Lung (tissue), 12 donors: ENCODE data around the gene DIRAS1. TPM values are rescaled to one million over a fixed set of nuclear protein-coding genes. Genes with fewer than 3 reads are reported as not detected.
"Not testable (repeated sequence)": the region's sequence is repeated elsewhere in the genome, so short reads cannot be mapped to it uniquely, and the experiment has no call there.

Experiments
- ATAC-seq: fragments of 200-7000 bp; cut with Tn5 transposase; one replicate; pipeline ENCODE4 v1.9.1; 2020; ENCODE audit warnings: moderate number of reproducible peaks; ENCODE audit not compliant: insufficient read depth, low FRiP score
- DNase-seq, 3 donors: peaks; one replicate each; pipeline ENCODE4 v3.0.0-alpha.2; 2013 to 2017
- H3K27ac ChIP-seq, 2 donors: one replicate each; pipeline ENCODE4 v1.5.1; 2013; ENCODE audit warnings: mild to moderate bottlenecking in 2 of 2, moderate library complexity in 2 of 2, control low read depth in 1 of 2, inconsistent platforms in 1 of 2, low read depth in 1 of 2, low read length in 1 of 2
- H3K27me3 ChIP-seq, 3 donors: one replicate each; pipeline ENCODE4 v1.5.1; 2013; ENCODE audit warnings: low read length in 2 of 3; ENCODE audit not compliant: control insufficient read depth in 3 of 3, insufficient read depth in 3 of 3
- H3K36me3 ChIP-seq, 4 donors: one replicate each; pipeline ENCODE4 v1.5.1; 2013; ENCODE audit warnings: low read length in 4 of 4, mild to moderate bottlenecking in 1 of 4, moderate library complexity in 1 of 4; ENCODE audit not compliant: control insufficient read depth in 4 of 4, insufficient read depth in 4 of 4
- H3K4me1 ChIP-seq, 5 donors: one replicate each; pipeline ENCODE4 v1.5.1; 2013; ENCODE audit warnings: low read length in 5 of 5, mild to moderate bottlenecking in 2 of 5, moderate library complexity in 1 of 5; ENCODE audit not compliant: control insufficient read depth in 5 of 5, insufficient read depth in 5 of 5
- H3K4me3 ChIP-seq: one replicate; pipeline ENCODE4 v1.5.1; 2013; ENCODE audit warnings: mild to moderate bottlenecking, control low read depth, moderate library complexity
- H3K9ac ChIP-seq, 2 donors: one replicate each; pipeline ENCODE4 v1.5.1; 2013; ENCODE audit warnings: low read length in 2 of 2, control low read depth in 1 of 2; ENCODE audit not compliant: insufficient read depth in 1 of 2
- H3K9me3 ChIP-seq, 4 donors: one replicate each; pipeline ENCODE4 v1.5.1; 2013; ENCODE audit warnings: low read length in 3 of 4, mild to moderate bottlenecking in 1 of 4, moderate library complexity in 1 of 4; ENCODE audit not compliant: control insufficient read depth in 4 of 4, insufficient read depth in 3 of 4
- CTCF ChIP-seq: IDR thresholded peaks from 2 replicates; pipeline ENCODE4 v1.5.1; 2012; ENCODE audit warnings: mild to moderate bottlenecking; ENCODE audit errors: control extremely low read depth, extremely low read depth
- WGBS, 2 donors: extraction: QIAGEN DNeasy Blood & Tissue Kit; methylation state at CpG; one replicate each; pipeline ENCODE4 v1.1.7; 2013; 5-methylcytosine and 5-hydroxymethylcytosine counted together
- polyA plus RNA-seq, 2 donors: library from polyadenylated mRNA; stranded (reverse); fragments of 200-250 nt; gene quantifications; one replicate each; pipeline ENCODE4 v1.2.1, GENCODE V29; 2013
- total RNA-seq, 2 donors: library from RNA; depleted of rRNA in 1 of 2; stranded (reverse); fragments of >200 nt in 1 of 2; gene quantifications; one replicate each; pipeline ENCODE4 v1.2.1, GENCODE V29; 2014 to 2021
- donor health status: control.
- donor health status: control.
- donor health status: Bipolar disorder and iron deficiency.
- donor health status: healthy.
- donor health status: DM: yes; HTN: yes; CAD: no.

The DIRAS1 gene
- total and polyA plus RNA-seq, 4 donors = 0.37 to 1.2 (median 0.58) TPM

GRCh38 chr19:2680808-2681207, 40.4 kb downstream of the DIRAS1 start:
- 92 to 93% methylated on average over 11 of the region's 11 CpGs for WGBS, 2 donors
- no peaks in the 10 kb centered on the region for H3K9me3 ChIP-seq
- peaks cover 0 to 2% (median 0%) of the 10 kb centered on the region in 5 donors for H3K4me1 ChIP-seq
- no peak for TF ChIP-seq CTCF
- no peak overlapping the region for H3K9ac ChIP-seq
- ATAC-seq (no peak), DNase-seq (no peak)
- H3K4me3 ChIP-seq = no peak overlapping the region
- no peaks in the 10 kb centered on the region for H3K36me3 ChIP-seq
- H3K27ac ChIP-seq = no peak overlapping the region
- H3K27me3 ChIP-seq = no peaks in the 10 kb centered on the region

- peaks cover 0 to 2% (median 0%) of the 10 kb centered on the region in 5 donors for H3K4me1 ChIP-seq
- H3K36me3 ChIP-seq = no peaks in the 10 kb centered on the region
- peaks cover 0 to 8% (median 4%) of the 10 kb centered on the region in 3 donors for H3K27me3 ChIP-seq
- DNase-seq (no peak), ATAC-seq (no peak)
- no peak overlapping the region for H3K9ac ChIP-seq
- 93% methylated on average over 2 of the region's 2 CpGs for WGBS, 2 donors
- TF ChIP-seq CTCF = no peak
- no peaks in the 10 kb centered on the region for H3K9me3 ChIP-seq
- no peak overlapping the region for H3K4me3 ChIP-seq
- H3K27ac ChIP-seq = no peak overlapping the region
Observed at GRCh38 chr19:2679439-2679838, 41.7 kb downstream of the DIRAS1 start.

- H3K36me3 ChIP-seq, H3K27me3 ChIP-seq, H3K9me3 ChIP-seq, H3K9ac ChIP-seq, DNase-seq, ATAC-seq, H3K27ac ChIP-seq, H3K4me1 ChIP-seq, H3K4me3 ChIP-seq: not testable (repeated sequence)
- 90 to 95% methylated on average over 5 of the region's 5 CpGs for WGBS, 2 donors
Observed at GRCh38 chr19:2678948-2679347, 42.2 kb downstream of the DIRAS1 start.

GRCh38 chr19:2678044-2678671, 43.0 kb downstream of the DIRAS1 start:
- Histone ChIP-seq H3K9me3 (no peaks in the 10 kb centered on the region), H3K27me3 (peaks cover 0 to 8% (median 4%) of the 10 kb centered on the region in 3 donors), H3K36me3 (no peaks in the 10 kb centered on the region), H3K9ac (no peak overlapping the region), H3K27ac (no peak overlapping the region), H3K4me1 (peaks cover 0 to 2% (median 0%) of the 10 kb centered on the region in 5 donors), H3K4me3 (no peak overlapping the region)
- WGBS, 2 donors = 55 to 71% methylated on average over 8 of the region's 8 CpGs
- ATAC-seq (no peak), DNase-seq (no peak)
- TF ChIP-seq CTCF = no peak
